ENCODE data around the gene RET.

RET gene

DNA sequence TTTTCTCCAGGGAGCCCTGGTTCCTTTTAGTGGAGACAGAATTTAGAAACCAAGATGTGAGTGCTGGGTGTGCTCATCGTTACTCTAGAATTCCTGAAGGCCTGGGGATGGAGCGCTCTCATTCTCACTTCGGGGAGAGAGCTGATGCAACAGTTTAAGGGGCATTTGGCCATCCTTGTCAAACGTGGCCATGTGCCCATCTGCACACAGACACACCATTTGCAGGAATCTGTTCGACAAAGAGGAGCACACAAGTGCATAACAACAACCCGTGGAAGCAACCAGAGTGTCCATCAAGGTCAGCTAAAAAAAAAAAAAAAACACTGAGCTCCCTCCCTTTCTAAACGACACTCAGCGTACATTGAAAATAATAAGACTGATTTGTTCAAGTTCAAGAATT lies 23.0 kb upstream of the RET start:
- Mint-ChIP-seq H3K4me1 (peaks cover 0 to 2% of the 10 kb centered on the region in 2 donors), H3K27ac (no peak overlapping the region), H3K9me3 (peaks cover 0 to 1% of the 10 kb centered on the region in 2 donors), H3K27me3 (peaks cover 13 to 16% of the 10 kb centered on the region in 2 donors), H3K4me3 (no peak overlapping the region), H3K36me3 (no peaks in the 10 kb centered on the region)
- DNase-seq = no peak
- ATAC-seq (replicated peaks) = no peak

DNA sequence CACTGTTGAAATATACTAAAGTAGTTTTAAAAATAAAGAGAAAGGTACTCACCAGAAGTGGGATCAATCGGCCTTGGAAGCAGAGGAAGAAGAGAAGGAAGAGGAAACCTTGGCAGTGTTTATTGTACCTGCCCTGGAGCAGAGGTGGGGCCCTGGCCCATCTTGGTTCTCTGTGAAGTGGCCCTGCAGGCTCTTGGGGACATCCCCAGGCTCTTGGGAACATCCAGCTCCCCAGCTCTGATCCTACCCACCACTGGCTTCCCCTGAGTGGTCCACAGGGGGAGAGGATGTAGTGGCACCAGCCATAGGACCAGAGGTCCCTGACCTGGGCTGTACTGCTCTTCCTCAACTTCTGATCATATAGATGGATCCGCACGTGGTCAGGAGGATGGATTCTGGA lies 22.3 kb upstream of the RET start:
- peaks cover 0 to 1% of the 10 kb centered on the region in 2 donors for H3K9me3 Mint-ChIP-seq
- no peaks in the 10 kb centered on the region for H3K36me3 Mint-ChIP-seq
- H3K27ac Mint-ChIP-seq = no peak overlapping the region
- peaks cover 7 to 13% of the 10 kb centered on the region in 2 donors for H3K27me3 Mint-ChIP-seq
- H3K4me1 Mint-ChIP-seq = peaks cover 0 to 2% of the 10 kb centered on the region in 2 donors
- peak in 1 of 2 donors; percentile 14 for ATAC-seq (replicated peaks)
- DNase-seq = no peak
- H3K4me3 Mint-ChIP-seq = no peak overlapping the region

DNA sequence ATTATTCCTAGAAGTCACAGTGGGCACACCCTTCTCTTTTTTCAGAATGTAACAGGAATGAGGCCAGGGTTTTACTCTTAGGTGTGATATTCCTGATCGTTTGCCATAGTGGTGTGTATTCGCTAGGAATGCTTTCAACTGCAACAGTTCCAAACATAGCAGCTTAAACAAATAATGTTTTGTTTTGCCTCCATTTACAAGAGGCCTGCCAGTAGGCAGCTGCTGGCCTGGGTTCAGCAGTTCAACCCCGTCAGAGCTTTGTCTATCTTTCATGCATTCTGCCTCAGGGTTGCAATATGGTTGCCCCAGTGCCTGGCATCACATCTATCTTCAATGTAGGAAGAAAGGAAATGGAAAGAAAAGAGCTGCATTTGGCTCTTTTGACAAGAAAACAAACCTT lies 21.7 kb upstream of the RET start:
- H3K4me1 Mint-ChIP-seq = peaks cover 0 to 2% of the 10 kb centered on the region in 2 donors

DNA sequence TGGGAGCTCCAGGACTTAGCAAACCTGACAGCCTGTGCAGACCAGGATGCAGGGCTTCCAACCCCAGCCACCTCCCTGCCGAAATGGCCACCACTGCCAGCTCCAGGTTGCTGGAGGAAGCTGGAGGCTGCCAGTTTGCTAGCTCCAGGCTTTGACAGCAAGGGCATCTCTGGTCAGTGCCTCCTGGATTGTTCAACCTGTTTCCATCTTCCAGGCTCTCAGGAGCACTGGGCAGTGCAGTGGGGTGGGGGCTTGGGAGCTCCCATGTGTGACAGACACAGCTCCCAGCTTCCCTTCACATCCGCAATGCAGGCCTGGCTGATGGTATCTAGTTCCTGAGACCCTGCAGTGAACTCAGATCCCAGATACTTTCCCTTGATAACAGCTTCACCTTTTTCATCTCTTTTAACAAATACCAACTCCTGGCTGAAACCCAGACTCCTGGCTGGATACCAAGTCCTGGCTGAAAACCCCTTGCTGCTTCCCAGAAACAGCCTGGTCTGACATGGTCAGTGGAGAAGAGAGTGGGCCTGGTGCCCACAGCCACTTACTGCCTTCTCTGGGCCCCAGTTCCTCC lies 20.8 kb upstream of the RET start:
- DNase-seq (no peak), ATAC-seq (replicated peaks) (no peak)
- Mint-ChIP-seq H3K27ac (no peak overlapping the region), H3K9me3 (peaks cover 0 to 1% of the 10 kb centered on the region in 2 donors), H3K4me3 (no peak overlapping the region), H3K4me1 (peaks cover 0 to 2% of the 10 kb centered on the region in 2 donors), H3K36me3 (no peaks in the 10 kb centered on the region), H3K27me3 (peaks cover 7 to 19% of the 10 kb centered on the region in 2 donors)

More for the DNA sequence above, 21.7 kb upstream of the RET start:
- peaks cover 7 to 16% of the 10 kb centered on the region in 2 donors for H3K27me3 Mint-ChIP-seq
- H3K4me3 Mint-ChIP-seq = no peak overlapping the region
- H3K36me3 Mint-ChIP-seq = no peaks in the 10 kb centered on the region
- no peak overlapping the region for H3K27ac Mint-ChIP-seq
- no peak for DNase-seq
- peaks cover 0 to 1% of the 10 kb centered on the region in 2 donors for H3K9me3 Mint-ChIP-seq
- no peak for ATAC-seq (replicated peaks)

GRCh38 chr10:43056568-43057011 lies 20.3 kb upstream of the RET start:
- ATAC-seq (replicated peaks) (no peak), DNase-seq (no peak)
- Mint-ChIP-seq H3K4me1 (peaks cover 0 to 2% of the 10 kb centered on the region in 2 donors), H3K9me3 (peaks cover 0 to 1% of the 10 kb centered on the region in 2 donors), H3K4me3 (no peak overlapping the region), H3K27ac (no peak overlapping the region), H3K27me3 (peaks cover 7 to 19% of the 10 kb centered on the region in 2 donors), H3K36me3 (no peaks in the 10 kb centered on the region)

- Mint-ChIP-seq H3K9me3 (peaks cover 0 to 1% of the 10 kb centered on the region in 2 donors), H3K27me3 (peaks cover 7 to 19% of the 10 kb centered on the region in 2 donors)
- no peak for DNase-seq
Observed at GRCh38 chr10:43057231-43057711, 19.6 kb upstream of the RET start.

GRCh38 chr10:43057831-43058340 lies 19.0 kb upstream of the RET start:
- ATAC-seq (replicated peaks) = no peak
- no peaks in the 10 kb centered on the region for H3K36me3 Mint-ChIP-seq
- H3K4me1 Mint-ChIP-seq = peaks cover 0 to 2% of the 10 kb centered on the region in 2 donors
- no peak for DNase-seq
- H3K9me3 Mint-ChIP-seq = peaks cover 0 to 1% of the 10 kb centered on the region in 2 donors
- H3K27ac Mint-ChIP-seq = no peak overlapping the region
- H3K4me3 Mint-ChIP-seq = no peak overlapping the region
- H3K27me3 Mint-ChIP-seq = peaks cover 7 to 19% of the 10 kb centered on the region in 2 donors

More at GRCh38 chr10:43057231-43057711, 19.6 kb upstream of the RET start:
- H3K4me1 Mint-ChIP-seq = peaks cover 0 to 2% of the 10 kb centered on the region in 2 donors
- H3K36me3 Mint-ChIP-seq = no peaks in the 10 kb centered on the region
- no peak for ATAC-seq (replicated peaks)
- H3K27ac Mint-ChIP-seq = no peak overlapping the region
- no peak overlapping the region for H3K4me3 Mint-ChIP-seq

GRCh38 chr10:43058716-43059335 lies 18.0 kb upstream of the RET start:
- Mint-ChIP-seq H3K27ac (no peak overlapping the region), H3K4me1 (peaks cover 0 to 2% of the 10 kb centered on the region in 2 donors), H3K27me3 (peaks cover 7 to 19% of the 10 kb centered on the region in 2 donors), H3K4me3 (no peak overlapping the region), H3K36me3 (no peaks in the 10 kb centered on the region), H3K9me3 (peaks cover 0 to 1% of the 10 kb centered on the region in 2 donors)
- DNase-seq = no peak
- ATAC-seq (replicated peaks) = no peak

- peaks cover 0 to 1% of the 10 kb centered on the region in 2 donors for H3K9me3 Mint-ChIP-seq
- DNase-seq (no peak), ATAC-seq (replicated peaks) (no peak)
- H3K27ac Mint-ChIP-seq = no peak overlapping the region
- H3K27me3 Mint-ChIP-seq = peaks cover 7 to 19% of the 10 kb centered on the region in 2 donors
- H3K4me3 Mint-ChIP-seq = no peak overlapping the region
- peaks cover 0 to 2% of the 10 kb centered on the region in 2 donors for H3K4me1 Mint-ChIP-seq
- no peaks in the 10 kb centered on the region for H3K36me3 Mint-ChIP-seq
Observed at GRCh38 chr10:43059336-43059720, 17.5 kb upstream of the RET start.

GRCh38 chr10:43059828-43060227 lies 17.0 kb upstream of the RET start:
- no peak for ATAC-seq (replicated peaks)
- H3K4me1 Mint-ChIP-seq = peaks cover 0 to 2% of the 10 kb centered on the region in 2 donors
- no peak for DNase-seq
- peaks cover 0 to 1% of the 10 kb centered on the region in 2 donors for H3K9me3 Mint-ChIP-seq
- no peaks in the 10 kb centered on the region for H3K36me3 Mint-ChIP-seq
- H3K4me3 Mint-ChIP-seq = no peak overlapping the region
- H3K27ac Mint-ChIP-seq = no peak overlapping the region
- peaks cover 7 to 19% of the 10 kb centered on the region in 2 donors for H3K27me3 Mint-ChIP-seq

DNA sequence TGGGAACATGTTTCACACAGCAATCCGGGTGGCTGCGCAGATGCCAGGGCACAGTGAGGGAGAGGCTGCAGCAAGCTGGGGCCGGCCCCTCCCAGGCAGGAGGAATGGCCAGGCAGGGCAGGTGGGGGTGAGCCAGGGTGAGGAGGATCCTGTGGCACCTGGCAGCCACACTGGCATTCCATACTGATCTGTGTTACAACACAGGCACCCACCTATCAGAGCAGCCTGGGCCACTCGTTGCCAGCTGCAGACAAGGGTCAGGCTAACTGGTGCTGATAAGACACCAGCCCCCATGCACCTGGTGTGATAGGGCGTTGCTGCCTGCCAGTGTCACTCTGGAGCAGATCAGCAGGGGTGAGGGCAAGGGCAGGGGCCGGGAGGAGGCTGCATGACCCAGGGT lies 16.6 kb upstream of the RET start:
- DNase-seq (no peak), ATAC-seq (replicated peaks) (no peak)
- Mint-ChIP-seq H3K27me3 (peaks cover 7 to 19% of the 10 kb centered on the region in 2 donors), H3K36me3 (no peaks in the 10 kb centered on the region), H3K9me3 (peaks cover 0 to under 1% of the 10 kb centered on the region in 2 donors), H3K27ac (no peak overlapping the region), H3K4me1 (peaks cover 0 to 2% of the 10 kb centered on the region in 2 donors), H3K4me3 (no peak overlapping the region)

DNA sequence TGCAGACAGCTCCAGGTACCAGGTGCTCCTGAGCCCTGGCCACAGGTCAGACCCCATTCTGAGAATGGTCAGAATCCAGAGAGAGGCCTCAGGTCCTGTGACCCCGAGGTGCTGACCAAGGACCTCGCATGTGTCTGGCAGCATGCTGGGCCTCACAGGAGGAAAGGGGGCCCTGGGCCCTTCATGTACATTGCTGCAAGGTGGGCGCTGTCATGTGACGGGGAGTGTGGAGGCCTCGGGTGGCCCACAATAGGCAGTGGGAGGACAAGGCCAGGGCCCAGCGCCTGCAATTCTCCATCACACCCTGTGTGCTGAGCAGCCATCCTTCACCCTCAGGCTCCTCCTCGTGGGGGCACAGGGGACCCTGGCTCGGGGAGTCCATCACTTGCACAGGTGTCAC lies 15.5 kb upstream of the RET start:
- no peak for ATAC-seq (replicated peaks)
- H3K4me1 Mint-ChIP-seq = peaks cover 0 to 2% of the 10 kb centered on the region in 2 donors

DNA sequence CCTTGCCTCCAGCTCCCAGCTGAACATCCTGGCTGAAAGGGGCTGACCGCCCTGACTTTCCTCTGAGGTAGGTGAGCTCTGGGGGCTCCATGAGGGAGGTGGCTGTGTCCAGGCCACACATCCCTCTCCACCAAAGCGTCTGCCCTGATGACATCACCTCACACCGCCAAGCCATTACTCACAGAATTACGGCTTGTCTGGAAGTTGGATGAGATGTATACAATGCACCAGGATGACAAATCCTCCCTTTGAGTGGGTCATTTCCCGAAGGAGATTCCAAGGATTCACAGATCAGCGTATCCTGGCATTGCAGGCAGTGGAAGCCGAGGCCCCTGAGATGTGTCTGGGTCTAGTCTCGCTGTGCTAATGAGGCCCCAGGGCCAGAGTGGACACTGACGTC lies 15.1 kb upstream of the RET start:
- Mint-ChIP-seq H3K4me3 (no peak overlapping the region), H3K36me3 (no peaks in the 10 kb centered on the region), H3K27me3 (peaks cover 7 to 19% of the 10 kb centered on the region in 2 donors), H3K4me1 (peaks cover 0 to 2% of the 10 kb centered on the region in 2 donors), H3K9me3 (no peaks in the 10 kb centered on the region), H3K27ac (no peak overlapping the region)
- ATAC-seq (replicated peaks) (no peak), DNase-seq (no peak)

More for the DNA sequence above, 15.5 kb upstream of the RET start:
- no peak for DNase-seq
- Mint-ChIP-seq H3K36me3 (no peaks in the 10 kb centered on the region), H3K9me3 (no peaks in the 10 kb centered on the region), H3K27me3 (peaks cover 7 to 19% of the 10 kb centered on the region in 2 donors), H3K4me3 (no peak overlapping the region), H3K27ac (no peak overlapping the region)

DNA sequence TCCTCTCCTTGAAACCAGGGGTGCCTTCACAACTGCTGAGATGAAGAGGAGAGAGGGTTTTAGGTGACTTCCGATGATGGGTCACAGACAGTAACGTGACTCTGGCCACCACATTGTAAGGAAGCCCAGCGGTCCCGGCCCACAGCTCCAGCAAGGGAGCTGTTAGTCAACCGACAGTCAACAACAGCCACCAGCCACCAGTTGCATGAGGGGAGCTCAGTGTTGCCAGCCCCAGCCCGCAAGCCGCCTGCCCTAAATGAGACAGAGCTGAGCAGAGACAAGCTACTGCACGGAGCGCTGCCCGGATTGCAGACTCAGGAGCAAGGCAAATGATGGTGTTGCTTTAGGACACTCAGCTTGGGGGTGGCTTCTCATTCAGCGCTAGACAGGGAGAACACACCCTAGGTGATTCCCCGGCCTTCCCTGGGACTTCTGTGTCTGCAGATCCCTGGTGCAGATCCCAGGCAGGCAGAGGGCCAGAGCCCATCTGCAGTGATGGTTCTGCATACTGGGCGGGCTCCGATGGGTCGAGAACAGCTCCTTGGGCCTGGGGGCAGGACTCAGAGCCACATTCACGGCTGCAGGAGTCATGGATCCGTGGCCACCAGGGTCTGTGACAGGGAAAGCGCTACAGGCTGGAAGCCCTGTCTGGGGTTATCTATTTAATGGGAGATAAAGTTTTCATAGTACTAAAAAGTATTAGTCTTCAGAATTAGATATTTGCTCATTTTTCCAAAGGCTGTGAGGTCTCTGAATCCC lies 14.3 kb upstream of the RET start:
- Mint-ChIP-seq H3K4me3 (no peak overlapping the region), H3K36me3 (no peaks in the 10 kb centered on the region), H3K9me3 (no peaks in the 10 kb centered on the region), H3K4me1 (peaks cover 0 to under 1% of the 10 kb centered on the region in 2 donors), H3K27ac (no peak overlapping the region), H3K27me3 (peaks cover 3 to 16% of the 10 kb centered on the region in 2 donors)
- no peak for DNase-seq
- ATAC-seq (replicated peaks) = no peak

All from stimulated activated naive B cell treated with anti-CD40 and anti-IgM and Interleukin-4, amounts not matched to agents 10 μg/mL and 1 μg/mL and 100 μg/mL, for 72 hours (primary cell).